HG03342 (cell line): ENCODE results near the gene KLRC4.
A peak's percentile ranks its signal among the peaks of the same experiment; 100 is the strongest.
"Not testable (repeated sequence)": the region's sequence is repeated elsewhere in the genome, so short reads cannot be mapped to it uniquely, and the experiment has no call there.

Source experiments
- ATAC-seq: cut with Tn5 transposase; IDR thresholded peaks from one replicate; pipeline ENCODE4 v1.9.1; 2021; ENCODE audit warnings: mild to moderate bottlenecking, moderate library complexity; ENCODE audit not compliant: unreplicated experiment

KLRC4 gene

DNA sequence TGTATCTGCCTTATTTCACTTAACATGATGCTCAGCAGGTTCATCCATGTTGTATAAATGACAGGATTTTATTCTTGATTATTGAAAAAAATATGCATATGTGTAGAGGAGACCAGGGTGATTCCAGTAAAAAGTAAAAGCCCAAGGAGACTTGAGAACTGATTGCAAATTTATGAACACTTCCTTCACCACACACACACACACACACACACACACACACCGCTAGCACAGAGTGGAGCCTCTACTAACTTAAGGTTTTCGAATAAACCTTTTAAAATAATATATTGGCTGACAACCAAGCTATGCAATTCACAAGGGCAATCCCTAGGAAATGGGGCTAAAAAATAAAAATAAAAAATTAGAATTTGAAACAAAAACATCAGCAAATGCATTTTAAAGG is 11.4 kb downstream of the KLRC4 start:
- ATAC-seq: no peak

DNA sequence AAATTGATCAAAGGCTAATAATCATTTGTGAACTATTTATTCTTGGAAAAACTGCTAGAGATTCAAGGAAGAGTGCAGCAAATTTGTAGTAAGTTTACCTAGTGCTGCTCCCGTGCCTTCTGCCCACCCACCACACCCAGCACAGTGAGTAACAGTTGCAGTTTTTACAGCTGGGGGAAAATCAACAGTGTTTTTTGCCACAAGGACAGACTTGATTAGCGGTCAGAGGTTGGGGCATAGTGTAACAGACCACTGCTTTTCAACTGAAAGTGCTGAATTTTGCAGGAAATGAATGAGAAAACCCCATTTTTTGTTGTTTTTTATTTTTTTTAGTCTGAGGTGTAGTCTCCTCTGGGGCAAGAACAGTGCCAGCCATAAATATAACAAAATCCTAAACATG is 12.3 kb downstream of the KLRC4 start:
- no peak for ATAC-seq

DNA sequence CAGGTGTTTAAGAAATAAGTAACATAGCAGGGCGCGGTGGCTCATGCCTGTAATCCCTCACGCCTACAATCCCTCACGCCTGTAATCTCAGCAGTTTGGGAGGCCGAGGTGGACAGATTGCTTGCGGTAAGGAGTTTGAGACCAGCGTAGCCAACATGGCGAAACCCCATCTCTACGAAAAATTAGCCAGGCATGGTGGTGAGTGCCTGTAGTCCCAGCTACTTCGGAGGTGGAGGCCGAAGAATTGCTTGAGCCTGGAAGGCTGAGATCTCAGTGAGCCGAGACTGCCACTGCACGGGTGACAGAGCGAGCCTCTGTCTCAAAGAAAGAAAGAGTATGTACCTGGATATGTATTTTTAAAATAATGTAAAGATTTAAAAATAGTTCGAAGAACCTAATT is 13.4 kb downstream of the KLRC4 start:
- not testable (repeated sequence) for ATAC-seq

DNA sequence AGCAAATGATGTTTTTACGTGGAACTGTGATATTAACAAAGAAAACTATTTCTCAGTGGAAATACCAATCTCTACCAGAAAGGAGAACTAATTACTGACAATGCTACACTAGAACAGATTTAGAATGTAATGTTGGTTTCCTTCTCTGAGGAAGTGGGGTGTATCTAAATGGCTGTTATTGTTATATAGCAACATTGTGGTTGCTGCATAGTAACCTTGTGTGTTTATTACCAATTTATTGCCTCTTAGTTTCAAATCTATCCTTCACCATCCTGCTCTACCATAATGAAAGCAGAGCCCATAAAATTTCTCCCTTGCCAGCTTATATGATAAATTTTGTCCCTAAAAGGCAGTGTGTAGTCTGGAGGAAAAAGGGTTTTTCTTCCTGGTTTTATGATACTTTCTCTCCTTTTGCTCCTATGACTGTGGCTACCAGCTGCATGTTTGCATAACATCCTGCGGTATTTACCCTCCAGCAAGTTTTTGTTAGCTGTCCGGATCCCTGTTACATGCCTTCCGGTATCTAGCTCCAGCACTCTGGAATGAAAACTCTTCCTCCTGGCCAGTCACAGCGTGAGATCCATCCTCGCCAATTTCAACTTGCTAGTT is 14.1 kb downstream of the KLRC4 start:
- ATAC-seq: peak; percentile 90

DNA sequence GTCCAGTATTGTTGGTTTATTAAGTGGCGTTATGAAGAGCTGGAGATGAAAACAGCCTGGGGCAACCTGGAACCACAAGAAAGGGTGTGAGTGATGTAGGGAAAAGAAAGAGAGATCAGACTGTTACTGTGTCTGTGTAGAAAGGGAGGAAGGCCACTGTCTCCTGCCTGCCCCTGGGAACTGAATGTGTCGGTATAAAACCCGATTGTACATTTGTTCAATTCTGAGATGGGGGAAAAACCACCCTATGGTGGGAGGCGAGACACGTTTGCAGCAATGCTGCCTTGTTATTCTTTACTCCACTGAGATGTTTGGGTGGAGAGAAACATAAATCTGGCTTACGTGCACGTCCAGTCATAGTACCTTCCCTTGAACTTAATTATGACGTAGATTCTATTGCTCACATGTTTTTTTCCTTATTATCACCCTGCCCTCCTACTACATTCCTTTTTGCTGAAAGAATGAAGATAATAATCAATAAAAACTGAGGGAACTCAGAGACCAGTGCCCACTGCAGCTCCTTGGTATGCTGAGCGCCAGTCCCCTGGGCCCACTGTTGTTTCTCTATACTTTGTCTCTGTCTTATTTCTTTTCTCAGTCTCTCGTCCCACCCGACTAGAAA is 14.9 kb downstream of the KLRC4 start:
- not testable (repeated sequence) for ATAC-seq

DNA sequence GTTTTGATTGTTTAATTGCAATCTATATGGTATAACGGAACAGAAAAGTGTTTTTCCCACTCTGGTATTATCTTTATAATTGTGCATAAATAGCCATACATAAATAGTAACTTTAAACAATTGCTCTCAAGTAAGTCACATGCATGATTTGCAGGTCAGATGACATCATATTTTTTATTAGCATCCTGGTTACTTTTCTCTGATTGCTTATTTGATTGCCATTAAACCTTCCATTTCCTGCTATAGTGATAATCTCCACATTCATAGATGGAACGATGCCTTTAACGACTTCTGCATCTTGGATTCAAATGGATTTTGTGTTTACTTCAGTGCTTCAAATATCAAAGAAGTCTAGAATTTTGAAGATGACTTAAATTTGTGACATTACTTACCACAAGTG is 16.3 kb downstream of the KLRC4 start:
- no peak for ATAC-seq

DNA sequence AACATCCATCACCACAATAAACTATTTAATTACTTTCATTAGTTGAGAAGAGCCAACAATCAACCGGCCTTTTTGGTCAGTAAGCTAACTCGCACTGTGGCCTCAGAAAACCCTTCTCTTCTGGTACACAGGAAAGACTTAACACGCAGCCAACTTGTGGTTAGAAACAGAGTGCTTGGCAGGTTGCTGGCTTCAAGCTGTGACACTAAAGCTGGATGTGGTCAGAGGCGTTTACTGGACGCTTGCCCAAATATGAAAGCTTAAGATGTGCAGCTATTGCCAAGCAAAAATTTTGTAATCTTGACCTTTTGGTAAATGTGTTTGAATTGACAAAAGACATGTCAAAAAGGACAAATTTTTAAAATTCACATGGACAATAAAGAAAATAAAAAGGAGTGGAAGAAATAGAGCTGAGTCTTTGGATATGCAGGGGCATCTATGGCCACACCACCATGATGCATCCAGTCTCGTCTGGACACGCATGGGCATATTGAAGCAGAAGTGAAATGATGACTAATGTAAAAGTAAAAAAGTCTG is 17.1 kb downstream of the KLRC4 start:
- peak; percentile 66 for ATAC-seq

DNA sequence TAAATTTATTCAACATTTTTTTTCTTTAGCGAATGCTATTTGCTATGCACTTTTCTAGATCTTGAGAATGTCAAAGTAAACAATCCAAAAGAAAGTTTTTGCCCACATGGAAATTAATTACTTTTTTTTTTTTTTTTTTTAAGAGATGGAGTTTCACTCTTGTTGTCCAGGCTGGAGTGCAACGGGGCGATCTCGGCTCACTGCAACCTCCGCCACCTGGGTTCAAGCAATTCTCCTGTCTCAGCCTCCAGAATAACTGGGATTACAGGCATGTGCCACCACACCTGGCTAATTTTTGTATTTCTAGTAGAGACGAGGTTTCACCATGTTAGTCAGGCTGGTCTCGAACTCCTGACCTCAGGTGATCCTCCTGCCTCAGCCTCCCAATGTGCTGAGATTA is 18.6 kb downstream of the KLRC4 start:
- ATAC-seq: not testable (repeated sequence)

DNA sequence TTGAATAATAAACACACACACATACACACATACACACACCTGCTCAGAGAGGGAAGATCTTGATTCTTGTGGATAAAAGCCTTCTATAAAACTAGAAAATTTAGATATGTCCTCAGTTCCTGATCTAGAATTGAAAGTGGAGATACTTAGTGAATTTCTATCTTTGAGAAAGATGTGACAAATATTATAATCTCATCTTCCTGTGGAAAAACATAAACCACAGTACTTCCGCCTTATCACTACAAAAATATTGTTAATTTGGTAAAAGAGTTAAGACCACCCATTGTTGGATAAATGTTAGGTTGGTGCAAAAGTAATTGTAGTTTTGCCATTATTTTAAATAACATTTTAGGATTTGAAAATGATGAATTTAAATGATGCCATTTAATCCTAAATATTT is 19.7 kb downstream of the KLRC4 start, which contains the start of gene KLRK1:
KLRK1 (minus strand) TSS at position 138 of the 400 bp plus-strand sequence. CDS start 1,231 bp downstream, outside the sequence.
- ATAC-seq: no peak

DNA sequence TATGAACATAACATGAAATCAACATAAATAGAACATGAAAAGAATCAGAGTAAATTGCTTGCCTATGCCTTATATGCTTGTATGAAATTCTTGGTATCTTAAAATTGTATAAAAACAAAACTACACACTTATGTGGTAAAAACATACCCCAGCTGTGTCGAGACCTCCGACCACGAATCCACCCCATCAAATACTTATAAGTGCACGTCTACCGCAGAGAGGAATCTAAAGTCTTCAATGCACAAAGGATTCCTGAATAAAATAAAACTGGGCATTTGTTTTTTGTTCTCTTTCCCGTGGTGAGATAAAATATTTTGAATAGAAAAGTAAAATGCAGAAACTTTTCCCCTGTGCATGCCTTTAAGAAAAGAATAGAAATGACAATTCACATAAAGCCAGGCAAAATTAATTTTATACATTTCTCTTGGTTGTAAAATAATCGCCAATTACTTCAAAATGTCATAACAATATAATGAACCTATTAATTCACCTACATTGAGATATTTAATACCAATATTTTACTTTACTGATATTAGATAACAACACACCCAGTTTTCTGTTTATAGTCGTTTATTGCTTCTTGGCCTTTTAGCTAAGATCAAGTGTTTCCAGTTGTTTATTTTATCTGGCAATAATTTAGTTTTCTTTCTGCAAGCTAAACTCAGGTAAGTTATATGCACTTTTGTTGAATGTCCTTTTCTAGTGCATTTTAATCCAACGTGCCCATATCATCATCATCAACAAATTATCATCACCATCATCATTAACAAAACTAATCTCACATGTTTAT is 20.7 kb downstream of the KLRC4 start:
- ATAC-seq: no peak

DNA sequence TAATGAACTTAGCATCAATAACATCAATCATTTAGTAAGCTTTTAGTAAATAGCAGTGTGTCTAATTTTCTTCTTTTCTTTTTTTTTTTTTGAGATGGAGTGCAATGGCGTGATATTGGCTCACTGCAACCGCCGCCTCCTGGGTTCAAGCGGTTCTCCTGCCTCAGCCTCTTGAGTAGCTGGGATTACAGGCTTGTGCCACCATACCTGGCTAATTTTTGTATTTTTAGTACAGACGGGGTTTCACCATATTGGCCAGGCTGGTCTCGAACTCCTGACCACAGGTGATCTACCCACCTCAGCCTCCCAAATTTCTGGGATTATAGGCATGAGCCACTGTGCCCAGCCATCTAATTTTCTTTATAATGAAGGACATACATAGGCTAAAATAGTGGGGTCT is 22.1 kb downstream of the KLRC4 start:
- not testable (repeated sequence) for ATAC-seq

DNA sequence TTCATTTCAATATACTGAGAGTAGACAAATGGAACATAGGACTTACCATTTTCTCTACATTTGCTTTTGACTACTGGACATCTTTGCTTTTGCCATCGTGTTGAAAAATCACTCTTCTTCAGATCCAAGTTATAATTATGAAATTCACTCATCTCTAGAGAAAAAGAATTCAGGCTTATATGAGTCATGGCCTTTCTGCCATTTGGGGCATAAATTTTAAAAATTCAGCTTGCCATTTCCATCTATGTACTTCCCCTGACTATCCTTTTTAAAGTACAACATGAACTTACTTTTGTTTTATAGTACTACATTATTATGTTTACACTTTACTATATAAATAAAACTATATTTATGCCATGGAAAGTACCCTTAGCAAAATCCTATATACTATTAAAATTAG is 22.7 kb downstream of the KLRC4 start:
- ATAC-seq: no peak

DNA sequence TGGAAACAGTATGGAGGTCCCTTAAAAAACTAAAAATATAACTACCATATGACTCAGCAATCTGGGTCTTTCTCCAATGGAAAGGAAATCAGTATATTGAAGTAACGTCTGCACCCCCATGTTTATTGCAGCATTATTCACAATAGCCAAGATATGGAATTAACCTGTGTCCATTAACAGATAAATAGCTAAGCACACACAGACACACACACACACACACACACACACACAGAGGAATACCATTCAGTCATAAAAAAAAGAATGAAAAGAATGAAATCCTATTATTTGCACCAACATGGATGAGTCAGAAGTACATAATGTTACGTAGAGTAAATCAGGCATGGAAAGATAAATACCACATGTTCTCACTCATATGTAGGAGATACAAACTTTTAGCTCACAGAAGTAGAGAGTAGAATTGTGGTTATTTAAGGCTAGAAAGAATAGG is 24.4 kb downstream of the KLRC4 start:
- ATAC-seq: no peak

DNA sequence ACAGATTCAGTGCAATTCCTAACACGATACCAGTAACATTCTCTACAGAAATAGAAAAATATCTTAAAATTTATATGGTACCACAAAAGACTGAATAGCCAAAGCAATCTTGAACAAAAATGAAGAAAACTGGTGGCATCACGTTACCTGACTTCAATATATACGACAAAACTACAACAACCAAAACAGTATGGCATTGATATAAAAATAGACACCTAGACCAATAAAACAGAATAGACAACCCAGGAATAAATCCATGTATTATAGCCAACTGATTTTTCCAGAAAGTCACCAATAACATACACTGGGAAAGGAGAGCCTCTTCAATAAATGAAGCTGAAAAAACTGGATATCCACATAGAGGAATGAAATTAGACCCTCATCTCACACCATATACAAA is 25.4 kb downstream of the KLRC4 start:
- ATAC-seq: no peak

DNA sequence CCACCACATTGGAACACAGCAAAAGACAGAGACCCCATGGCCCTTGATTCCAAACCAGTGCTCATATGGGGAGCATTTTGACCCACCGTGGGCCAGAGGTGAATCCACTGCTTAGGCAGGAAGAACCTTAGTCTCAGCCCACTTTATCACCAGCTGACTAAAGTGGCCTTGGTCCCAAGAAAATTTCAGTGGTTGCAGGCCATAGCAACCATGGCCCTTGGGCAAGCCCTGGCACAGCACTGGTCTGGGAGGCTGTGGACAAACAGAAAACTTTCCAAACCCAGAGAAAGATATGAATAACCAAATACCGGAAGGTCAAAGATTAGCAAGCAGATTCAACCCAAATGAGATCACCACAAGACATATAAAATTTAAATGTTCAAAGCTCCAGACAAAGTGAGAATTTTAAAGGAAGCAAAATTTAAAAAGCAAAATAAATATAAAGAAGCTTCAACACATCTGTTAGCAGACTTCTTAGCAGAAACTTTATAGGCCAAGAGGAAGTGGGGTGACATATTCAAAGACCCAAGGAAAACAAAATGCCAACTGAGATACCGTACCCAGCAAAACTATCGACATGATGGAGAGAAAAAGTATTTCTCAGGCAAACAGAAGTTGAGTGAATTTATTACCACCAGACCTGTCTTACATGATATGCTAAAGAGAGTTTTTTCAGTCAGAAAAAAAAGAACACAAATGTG is 27.5 kb downstream of the KLRC4 start:
- no peak for ATAC-seq

DNA sequence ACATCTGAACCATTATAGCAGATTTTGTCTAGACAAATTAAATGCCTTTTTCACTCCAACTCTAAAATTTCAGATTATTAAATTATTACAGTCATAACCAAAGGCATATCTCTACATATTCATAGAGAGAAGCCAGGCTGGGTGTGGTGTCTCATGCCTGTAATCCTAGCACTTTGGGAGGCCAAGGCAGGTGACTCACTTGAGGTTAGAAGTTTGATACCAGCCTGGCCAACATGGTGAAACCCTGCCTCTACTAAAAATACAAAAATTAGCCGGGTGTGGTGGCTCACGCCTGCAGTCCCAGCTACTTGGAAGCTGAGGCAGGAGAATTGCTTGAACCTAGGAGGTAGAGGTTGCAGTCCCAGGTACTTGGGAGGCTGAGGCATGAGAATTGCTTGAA is 30.8 kb downstream of the KLRC4 start:
- not testable (repeated sequence) for ATAC-seq

DNA sequence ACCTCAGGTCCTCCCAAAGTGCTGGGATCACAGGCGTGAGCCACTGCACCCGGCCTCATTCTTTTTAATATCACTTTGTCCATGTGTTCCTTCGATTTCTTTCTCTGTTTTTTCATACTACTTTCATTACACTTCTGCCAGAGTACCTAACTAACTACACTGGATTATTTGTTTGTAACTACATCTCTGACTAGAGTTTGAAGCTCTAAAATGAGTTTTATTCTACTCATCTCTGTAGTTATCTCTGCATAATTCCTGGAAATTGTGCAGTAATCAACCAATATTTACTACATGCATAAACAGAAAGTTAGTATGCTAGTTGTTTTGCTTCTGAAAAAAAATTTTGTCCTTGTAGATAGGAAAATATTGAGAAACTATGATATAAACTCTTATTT is 34.9 kb downstream of the KLRC4 start:
- ATAC-seq: no peak

DNA sequence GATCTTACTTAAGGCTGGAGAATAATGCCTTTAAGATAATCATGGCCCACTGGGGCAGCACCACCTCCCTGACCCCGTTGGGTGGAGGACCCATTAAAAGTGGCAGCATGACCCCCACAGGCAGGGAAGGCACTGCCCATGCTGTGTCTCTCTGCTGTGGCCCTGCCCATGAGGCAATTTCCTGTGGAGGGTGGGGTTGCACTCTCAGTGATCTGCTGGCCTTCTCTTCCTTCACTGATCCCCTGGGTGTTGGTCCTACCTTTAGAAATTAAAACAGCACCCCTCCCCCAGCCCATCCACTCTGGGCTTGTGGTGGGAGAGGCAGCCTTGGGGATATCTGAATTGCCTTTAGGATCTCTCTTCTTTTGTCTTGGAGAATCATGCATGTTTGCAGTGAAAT is 37.0 kb downstream of the KLRC4 start:
- ATAC-seq: no peak

DNA sequence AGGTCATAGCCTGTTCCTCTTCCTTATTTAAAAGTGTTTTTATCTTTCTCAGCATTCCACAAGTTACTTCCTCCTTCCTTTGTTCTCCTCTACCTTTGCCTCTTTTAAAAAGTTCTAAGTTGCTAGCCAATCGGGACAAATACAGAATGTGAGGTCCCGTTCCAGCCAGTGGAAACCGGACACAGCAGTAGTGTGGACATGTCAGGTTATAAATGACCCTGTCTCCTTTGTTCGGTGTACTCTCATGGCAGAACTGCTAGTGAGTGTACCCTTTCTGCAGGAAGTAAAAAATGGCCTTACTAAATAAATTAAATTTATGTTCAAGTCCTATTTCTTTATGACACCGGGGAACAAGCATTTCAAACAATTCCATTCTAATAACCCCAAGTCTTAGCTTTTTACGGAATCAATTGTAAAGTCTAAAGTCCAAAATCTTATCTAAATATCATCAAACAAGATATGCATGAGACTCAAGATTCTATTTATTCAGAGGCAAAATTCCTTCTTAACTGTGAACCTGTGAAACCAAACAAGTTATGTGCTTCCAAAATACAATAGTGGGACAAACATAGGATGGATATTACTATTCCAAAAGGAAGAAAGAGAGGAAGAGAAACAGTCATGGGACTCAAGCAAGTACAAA is 37.5 kb downstream of the KLRC4 start:
- ATAC-seq: not testable (repeated sequence)

DNA sequence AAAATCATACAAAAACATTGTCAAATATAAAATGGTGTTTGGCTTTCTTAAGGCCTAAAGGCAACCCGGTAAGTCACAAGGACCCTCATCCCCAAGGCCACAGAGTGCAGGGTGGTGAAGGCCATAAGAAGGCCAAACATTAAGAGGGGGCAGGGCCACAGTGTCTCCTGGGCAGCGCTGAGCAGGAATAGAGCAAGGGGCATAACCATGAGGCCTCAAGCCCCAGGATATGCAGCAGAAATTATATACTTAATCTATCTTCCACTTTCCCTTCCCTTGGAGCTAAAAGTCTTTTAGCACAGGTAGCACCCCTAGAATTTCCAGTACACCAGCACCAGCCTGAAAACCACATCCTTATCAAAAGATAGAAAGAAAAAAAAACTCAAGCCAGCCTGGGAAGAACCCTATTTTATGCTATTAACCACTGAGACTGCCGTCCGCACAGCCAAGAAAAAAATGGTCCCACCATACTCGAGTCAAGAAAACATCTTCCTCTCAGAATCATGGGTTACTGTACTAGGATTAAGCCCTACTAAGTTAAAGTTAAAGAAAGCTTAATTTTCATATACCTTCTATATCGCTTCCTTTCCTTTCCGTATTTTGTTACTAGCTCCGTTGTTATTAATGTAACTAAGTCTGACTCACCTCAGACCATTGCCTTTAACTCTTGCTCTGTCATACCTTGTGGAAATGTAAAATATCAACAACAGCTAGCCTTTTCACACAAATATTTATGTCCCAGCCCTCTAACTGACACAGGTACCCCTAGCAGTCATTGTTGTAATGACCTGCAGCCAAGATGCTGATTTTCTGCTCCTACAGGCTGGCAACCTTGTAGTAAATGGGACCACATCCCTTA is 39.8 kb downstream of the KLRC4 start:
- no peak for ATAC-seq
